HG03175 (cell line): ENCODE measurements around the gene TBC1D24.
A peak's percentile ranks its signal among the peaks of the same experiment; 100 is the strongest.

Source experiments
- ATAC-seq: cut with Tn5 transposase; IDR thresholded peaks from one replicate; pipeline ENCODE4 v1.9.1; 2021; ENCODE audit warnings: mild to moderate bottlenecking, moderate library complexity; ENCODE audit not compliant: unreplicated experiment

Gene TBC1D24

GRCh38 chr16:2514333-2515179 lies 39.6 kb downstream of the TBC1D24 start:
- no peak for ATAC-seq

GRCh38 chr16:2515180-2515851 lies 40.4 kb downstream of the TBC1D24 start:
- ATAC-seq = no peak

- no peak for ATAC-seq
Observed at GRCh38 chr16:2516391-2517240, 41.7 kb downstream of the TBC1D24 start.

- no peak for ATAC-seq
Observed at GRCh38 chr16:2517954-2518605, 43.2 kb downstream of the TBC1D24 start.

GRCh38 chr16:2518823-2519710 lies 44.1 kb downstream of the TBC1D24 start:
- no peak for ATAC-seq

- no peak for ATAC-seq
Observed at GRCh38 chr16:2519711-2520080, 44.8 kb downstream of the TBC1D24 start.

- peak; percentile 56 for ATAC-seq
Observed at GRCh38 chr16:2520097-2520783, 45.3 kb downstream of the TBC1D24 start, which contains the start of gene AMDHD2. TSS of gene AMDHD2 (plus strand) at chr16:2520371. CDS start at chr16:2520459, 88 bp downstream.

GRCh38 chr16:2520784-2521531 lies 46.0 kb downstream of the TBC1D24 start:
- no peak for ATAC-seq

GRCh38 chr16:2523801-2524231 lies 48.9 kb downstream of the TBC1D24 start:
- ATAC-seq = no peak

GRCh38 chr16:2524339-2524938 lies 49.5 kb downstream of the TBC1D24 start:
- no peak for ATAC-seq

GRCh38 chr16:2526135-2526534 lies 51.2 kb downstream of the TBC1D24 start:
- ATAC-seq = no peak

GRCh38 chr16:2527071-2527783 lies 52.3 kb downstream of the TBC1D24 start:
- ATAC-seq = no peak

- no peak for ATAC-seq
Observed at GRCh38 chr16:2527784-2528100, 52.8 kb downstream of the TBC1D24 start.

GRCh38 chr16:2528161-2529060 lies 53.5 kb downstream of the TBC1D24 start:
- ATAC-seq = no peak

GRCh38 chr16:2529061-2529931 lies 54.4 kb downstream of the TBC1D24 start:
- no peak for ATAC-seq
